Right lobe of liver (tissue), 4 donors: ENCODE measurements around the gene ADGRE1.

Source experiments
- CTCF ChIP-seq, 4 donors: fragments of 200-600 bp in 3 of 4; fragments of 450-650 bp in 1 of 4; IDR thresholded peaks; one replicate each; pipeline versions ENCODE4 v1.5.1 to v1.8.0; 2016 to 2022; ENCODE audit warnings: antibody characterized with exemption in 4 of 4, mild to moderate bottlenecking in 2 of 4
- POLR2A ChIP-seq: fragments of 450-650 bp; IDR thresholded peaks from one replicate; pipeline ENCODE4 v1.6.1; 2017; ENCODE audit warnings: antibody characterized with exemption, mild to moderate bottlenecking
- donor health status: DM: no; HTN: no; CAD: no.
- donor health status: DM: no; HTN: no; CAD: no.
- donor health status: DM: no; HTN: yes; CAD: no.

- no peak for TF ChIP-seq CTCF (IDR thresholded peaks at IDR 0.05)
- TF ChIP-seq POLR2A: no peak
Measured at GRCh38 chr19:6955082-6955481, 67.7 kb downstream of the ADGRE1 start.
